PC-3 (cell line): ENCODE data around the gene ZNF491. TPM values are rescaled to one million over a fixed set of nuclear protein-coding genes. Genes with fewer than 3 reads are reported as not detected.

ENCODE experiments used
- ATAC-seq: fragments of 200-7000 bp; cut with Tn5 transposase; 2 replicates; pipeline ENCODE4 v1.9.1; 2020; ENCODE audit warnings: mild to moderate bottlenecking, moderate library complexity
- Bru-seq: library from RNA; stranded (reverse); fragments of 400-500 nt; gene quantifications from one replicate; lab custom pipeline; 2021; lab: Mats Ljungman, UMichigan
- BruChase-seq, 2 experiments: library from RNA; stranded (reverse); fragments of 400-500 nt; gene quantifications; one replicate each; lab custom pipeline; 2021; lab: Mats Ljungman, UMichigan
- BruUV-seq: library from RNA; stranded (reverse); fragments of 400-500 nt; replicated peaks from 2 replicates; lab custom pipeline; 2021; lab: Mats Ljungman, UMichigan
- CTCF ChIA-PET: fragments of 300-600 bp; sonication (Branson Sonifier 250); formaldehyde crosslinking; loops from one replicate; lab custom pipeline; 2022; ENCODE audit warnings: antibody characterized with exemption; lab: Charles Lee
- POLR2A ChIA-PET: fragments of 300-600 bp; sonication (Branson Sonifier 250); formaldehyde crosslinking; loops from one replicate; lab custom pipeline; 2022; ENCODE audit warnings: antibody characterized with exemption; ENCODE audit not compliant: unreplicated experiment; lab: Charles Lee
- DNase-seq: peaks from one replicate; pipeline ENCODE4 v3.0.0-alpha.2; 2015
- H2AFZ ChIP-seq: fragments of 300-600 bp; sonication (generic); 2 replicates; pipeline ENCODE4 v1.6.0; 2016; ENCODE audit warnings: antibody characterized with exemption, low read length
- H3F3A ChIP-seq: fragments of 300-600 bp; sonication (generic); one replicate; pipeline ENCODE4 v1.6.0; 2017; ENCODE audit warnings: antibody characterized with exemption, low read length, control low read depth, mild to moderate bottlenecking; ENCODE audit not compliant: unreplicated experiment
- H3K27ac ChIP-seq: fragments of 300-600 bp; sonication (generic); 2 replicates; pipeline ENCODE4 v1.5.1; 2016; ENCODE audit warnings: mild to moderate bottlenecking, low read length
- H3K27me3 ChIP-seq: fragments of 300-600 bp; sonication (generic); 2 replicates; pipeline ENCODE4 v1.6.1; 2016; ENCODE audit warnings: low read length, mixed read lengths
- H3K36me3 ChIP-seq: fragments of 300-600 bp; sonication (generic); 2 replicates; pipeline ENCODE4 v1.6.1; 2016; ENCODE audit warnings: low read depth, mixed run types, low read length, mixed read lengths
- H3K4me1 ChIP-seq: fragments of 300-600 bp; sonication (generic); 2 replicates; pipeline ENCODE4 v1.5.1; 2016; ENCODE audit warnings: low read length; ENCODE audit not compliant: insufficient read depth
- H3K4me2 ChIP-seq: fragments of 300-600 bp; sonication (generic); 2 replicates; pipeline ENCODE4 v1.6.0; 2016; ENCODE audit warnings: low read length
- H3K4me3 ChIP-seq: fragments of 300-600 bp; sonication (generic); 2 replicates; pipeline ENCODE4 v1.5.1; 2016; ENCODE audit warnings: mild to moderate bottlenecking, low read length, mixed read lengths
- H3K79me2 ChIP-seq: fragments of 300-600 bp; sonication (generic); 2 replicates; pipeline ENCODE4 v1.6.1; 2017; ENCODE audit warnings: low read length, mixed read lengths
- H3K9ac ChIP-seq: fragments of 300-600 bp; sonication (generic); 2 replicates; pipeline ENCODE4 v1.6.0; 2016; ENCODE audit warnings: mild to moderate bottlenecking, low read length
- H3K9me2 ChIP-seq: fragments of 300-600 bp; sonication (generic); replicated peaks from 2 replicates; pipeline ENCODE4 v1.6.1; 2016; ENCODE audit warnings: mixed run types, low read length, mixed read lengths
- H3K9me3 ChIP-seq: fragments of 300-600 bp; sonication (generic); 2 replicates; pipeline ENCODE4 v1.6.1; 2016; ENCODE audit warnings: low read length, mixed read lengths
- H4K20me1 ChIP-seq: fragments of 300-600 bp; sonication (generic); 2 replicates; pipeline ENCODE4 v1.6.1; 2016; ENCODE audit warnings: low read length, mixed read lengths
- EZH2 ChIP-seq: fragments of 300-600 bp; sonication (generic); IDR thresholded peaks from one replicate; pipeline ENCODE4 v1.6.1; 2017; ENCODE audit warnings: antibody characterized with exemption, mild to moderate bottlenecking, low read length; ENCODE audit not compliant: unreplicated experiment
- EZH2phosphoT487 ChIP-seq: fragments of 300-600 bp; sonication (generic); IDR thresholded peaks from 2 replicates; pipeline ENCODE4 v1.6.1; 2018; ENCODE audit warnings: mild to moderate bottlenecking, antibody characterized with exemption, low read length, borderline replicate concordance
- intact Hi-C: fragments of 100-400 bp; cut with micrococcal nuclease; formaldehyde crosslinking; loops from 2 replicates; pipeline ENCODE4 v1.9.0; 2023
- long read RNA-seq: library from polyadenylated mRNA; unstranded; transcript quantifications from one replicate; pipeline ENCODE4 v2.0.0, GENCODE V29; 2021; ENCODE audit not compliant: unreplicated experiment
- total RNA-seq: library from RNA; depleted of rRNA; stranded (reverse); fragments of >200 nt; gene quantifications from 2 replicates; pipeline ENCODE4 v1.2.3, GENCODE V29; 2014; rRNA removed
- TF ChIP-seq, protein P1 (sequence below): fragments of 300-600 bp; sonication (generic); conservative IDR thresholded peaks from 2 replicates; pipeline ENCODE4 v1.5.1; 2017; ENCODE audit warnings: antibody characterized with exemption, low read depth, mild to moderate bottlenecking, low read length

ZNF491 gene
- total RNA-seq (0.17 and 0.47 TPM in 2 replicates), Bru-seq, nascent RNA (percentile 53 among the genes with signal in this experiment), BruChase-seq, experiment 1, labeled RNA remaining after a 6-hour chase (percentile 60 among the genes with signal in this experiment), BruChase-seq, experiment 2, labeled RNA remaining after a 2-hour chase (percentile 67 among the genes with signal in this experiment)
- long read RNA-seq, partial matches to known transcripts = 0 of 2 reads
- long read RNA-seq, other reads (novel, unspliced or antisense) = 1 of 2 reads

DNA sequence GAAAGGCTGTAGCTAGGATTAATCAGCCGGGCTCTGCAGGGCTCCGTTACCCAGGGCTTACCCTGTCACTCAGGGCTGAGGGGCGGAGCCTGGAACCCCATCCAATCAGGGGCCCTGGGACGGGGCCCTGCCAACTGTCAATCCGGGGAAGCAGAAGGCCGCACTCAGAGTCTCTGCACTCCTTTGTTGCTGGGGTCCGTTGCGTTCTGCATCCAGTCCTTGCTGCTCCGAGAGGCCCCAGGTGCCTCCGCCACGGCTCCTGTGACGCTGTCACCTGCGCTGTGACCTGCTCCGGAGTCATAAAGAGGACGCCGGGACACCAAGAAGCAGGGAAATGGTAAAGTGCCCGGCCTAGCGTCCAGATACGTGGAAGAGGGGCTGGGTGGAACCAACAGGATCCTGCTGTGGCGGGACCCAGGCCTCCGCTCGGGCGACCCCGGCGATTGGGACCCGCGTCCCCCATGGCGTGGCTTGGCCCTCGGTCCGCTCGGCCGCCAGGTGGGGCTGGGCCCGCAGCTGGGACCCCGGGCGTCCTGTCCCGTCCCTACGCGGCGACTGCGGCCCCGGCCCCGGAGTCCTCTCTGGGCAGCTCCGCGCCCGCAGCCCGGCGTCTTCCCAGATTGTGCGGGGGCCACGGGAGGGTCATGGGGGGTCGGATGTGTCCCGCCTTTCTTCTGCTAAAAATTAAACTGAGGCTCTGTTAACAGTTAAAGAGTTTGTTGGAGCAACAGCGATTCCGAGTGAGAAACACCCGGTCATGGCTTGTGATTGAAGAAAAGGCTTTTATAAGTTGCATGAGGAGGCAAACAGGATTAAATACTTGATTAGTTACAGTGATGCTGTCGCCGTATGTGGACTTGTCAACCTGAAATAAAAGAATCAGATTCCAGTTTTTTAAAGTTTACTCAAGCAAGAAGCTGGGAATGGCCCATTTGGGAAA lies at the start of gene ZNF491:
Gene ZNF491 (plus strand): TSS at position 133 of the 940 bp plus-strand sequence. CDS start 7,431 bp downstream, outside the sequence.
- ATAC-seq (peak; percentile 97), DNase-seq (peak; percentile 90)
- Histone ChIP-seq H3K9me2 (no peaks in the 10 kb centered on the region), H3K27me3 (no peaks in the 10 kb centered on the region), H3K4me2 (peak within 1 kb of the TSS; percentile 91), H3K4me3 (peak within 1 kb of the TSS; percentile 84), H3K9ac (peak within 1 kb of the TSS; percentile 48), H3F3A (no peaks in the 10 kb centered on the region), H2AFZ (peak within 1 kb of the TSS; percentile 97), H3K79me2 (no peaks in the 10 kb centered on the region), H4K20me1 (no peaks in the 10 kb centered on the region), H3K36me3 (peaks cover 7% of the 10 kb centered on the region; the same call in 1 of the 2 replicates), H3K9me3 (peaks cover 15% of the 10 kb centered on the region), H3K4me1 (peaks cover 11% of the 10 kb centered on the region), H3K27ac (no peak within 1 kb of the TSS)
- TF ChIP-seq EZH2 (no peak), EZH2phosphoT487 (no peak)
- TF ChIP-seq, protein P1, sequence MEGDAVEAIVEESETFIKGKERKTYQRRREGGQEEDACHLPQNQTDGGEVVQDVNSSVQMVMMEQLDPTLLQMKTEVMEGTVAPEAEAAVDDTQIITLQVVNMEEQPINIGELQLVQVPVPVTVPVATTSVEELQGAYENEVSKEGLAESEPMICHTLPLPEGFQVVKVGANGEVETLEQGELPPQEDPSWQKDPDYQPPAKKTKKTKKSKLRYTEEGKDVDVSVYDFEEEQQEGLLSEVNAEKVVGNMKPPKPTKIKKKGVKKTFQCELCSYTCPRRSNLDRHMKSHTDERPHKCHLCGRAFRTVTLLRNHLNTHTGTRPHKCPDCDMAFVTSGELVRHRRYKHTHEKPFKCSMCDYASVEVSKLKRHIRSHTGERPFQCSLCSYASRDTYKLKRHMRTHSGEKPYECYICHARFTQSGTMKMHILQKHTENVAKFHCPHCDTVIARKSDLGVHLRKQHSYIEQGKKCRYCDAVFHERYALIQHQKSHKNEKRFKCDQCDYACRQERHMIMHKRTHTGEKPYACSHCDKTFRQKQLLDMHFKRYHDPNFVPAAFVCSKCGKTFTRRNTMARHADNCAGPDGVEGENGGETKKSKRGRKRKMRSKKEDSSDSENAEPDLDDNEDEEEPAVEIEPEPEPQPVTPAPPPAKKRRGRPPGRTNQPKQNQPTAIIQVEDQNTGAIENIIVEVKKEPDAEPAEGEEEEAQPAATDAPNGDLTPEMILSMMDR = peak; percentile 57
- ChIA-PET POLR2A (interaction anchor here (0.5 to 0.6 kb wide), 3 partner anchors 292 to 902 kb away, joined by 3 to 4 read pairs (median 3); no protein-coding TSS in a partner anchor), CTCF (interaction anchor here (0.6 to 1.7 kb wide), 10 partner anchors 13 to 342 kb away, joined by 3 to 26 read pairs (median 10); partner anchors contain the start of genes ZNF20, ZNF440, ZNF441 and ZNF700)
- intact Hi-C loops = no loop called here
- BruUV-seq = no TSS peak

DNA sequence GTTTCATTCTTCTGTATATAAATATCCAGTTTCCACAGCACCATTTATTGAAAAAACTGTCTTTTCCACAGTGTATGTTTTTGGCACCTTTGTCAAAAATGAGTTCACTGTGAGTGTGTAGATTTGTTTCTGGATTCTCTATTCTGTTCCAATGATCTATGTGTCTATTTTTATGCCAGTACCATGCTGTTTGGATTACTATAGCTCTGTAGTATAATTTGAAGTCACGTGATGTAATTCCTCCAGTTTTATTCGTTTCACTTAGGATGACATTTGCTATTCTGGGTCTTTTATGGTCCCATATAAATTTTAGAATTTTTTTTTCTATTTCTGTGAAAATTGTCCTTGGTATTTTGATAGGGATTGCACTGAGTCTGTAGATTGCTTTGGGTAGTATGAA lies 48.6 kb upstream of the ZNF491 start:
- Histone ChIP-seq H3K36me3 (no peaks in the 10 kb centered on the region), H3K9ac (no peak overlapping the region), H3K4me3 (no peak overlapping the region), H3K27ac (no peak overlapping the region), H3K9me3 (peaks cover 47% of the 10 kb centered on the region), H3K4me2 (no peak overlapping the region), H2AFZ (no peak overlapping the region), H3K9me2 (no peaks in the 10 kb centered on the region), H3K4me1 (no peaks in the 10 kb centered on the region), H3K79me2 (no peaks in the 10 kb centered on the region), H3K27me3 (no peaks in the 10 kb centered on the region), H4K20me1 (no peaks in the 10 kb centered on the region), H3F3A (no peaks in the 10 kb centered on the region)
- CTCF ChIA-PET = no interaction called here
- POLR2A ChIA-PET = no interaction called here
- TF ChIP-seq, protein P1 = no peak
- TF ChIP-seq EZH2 = no peak
- no peak for TF ChIP-seq EZH2phosphoT487
- no TSS peak for BruUV-seq
- ATAC-seq = no peak
- DNase-seq = no peak
- intact Hi-C loops = no loop called here
